CD4-positive, alpha-beta T cell (primary cell): Measurements from ENCODE around the gene STX16. TPM values are rescaled to one million over a fixed set of nuclear protein-coding genes. Genes with fewer than 3 reads are reported as not detected.

Source experiments
- ATAC-seq: fragments of 200-7000 bp; cut with Tn5 transposase; one replicate; pipeline ENCODE4 v1.10.0; 2022; ENCODE audit warnings: mild to moderate bottlenecking; ENCODE audit not compliant: poor library complexity
- CTCF ChIA-PET: fragments of 350-600 bp; sonication (Branson Sonifier 250); formaldehyde crosslinking; loops from one replicate; lab custom pipeline; 2021; ENCODE audit warnings: antibody characterized with exemption, inconsistent platforms; lab: Charles Lee
- POLR2A ChIA-PET: fragments of 350-600 bp; sonication (Branson Sonifier 250); formaldehyde crosslinking; loops from one replicate; lab custom pipeline; 2021; ENCODE audit warnings: antibody characterized with exemption, inconsistent platforms; lab: Charles Lee
- DNase-seq, 14 experiments: peaks; one replicate each; pipeline ENCODE4 v3.0.0-alpha.2; 2013 to 2020; ENCODE audit warnings: mixed read lengths in 2 of 14
- H3K27ac ChIP-seq, 2 donors: one replicate each; pipeline versions ENCODE4 v1.5.1 to v1.7.0; 2013; ENCODE audit warnings: low read length in 2 of 2, low read depth in 1 of 2, mild to moderate bottlenecking in 1 of 2
- H3K27me3 ChIP-seq, 2 experiments: 1 replicate in 1 of 2; 2 replicates in 1 of 2; pipeline versions ENCODE4 v1.6.1 to v1.7.0; 2013; ENCODE audit warnings: low read length in 2 of 2, control low read depth in 1 of 2, mild to moderate bottlenecking in 1 of 2, moderate library complexity in 1 of 2; ENCODE audit not compliant: insufficient read depth in 2 of 2, control insufficient read depth in 1 of 2
- H3K36me3 ChIP-seq: one replicate; pipeline ENCODE4 v1.6.1; 2013; ENCODE audit warnings: low read length, control low read depth; ENCODE audit not compliant: insufficient read depth
- H3K4me1 ChIP-seq: one replicate; pipeline ENCODE4 v1.6.1; 2013; ENCODE audit warnings: low read length, control low read depth; ENCODE audit not compliant: insufficient read depth
- H3K4me3 ChIP-seq: one replicate; pipeline ENCODE4 v1.5.1; 2013; ENCODE audit warnings: mild to moderate bottlenecking, low read length, moderate library complexity
- H3K9me3 ChIP-seq, 2 experiments: 1 replicate in 1 of 2; 2 replicates in 1 of 2; pipeline versions ENCODE4 v1.6.1 to v1.7.0; 2013; ENCODE audit warnings: low read length in 2 of 2, mild to moderate bottlenecking in 2 of 2, control low read depth in 1 of 2, moderate library complexity in 1 of 2; ENCODE audit not compliant: control insufficient read depth in 1 of 2, insufficient read depth in 1 of 2
- H3K27ac Mint-ChIP-seq: one replicate; pipeline ENCODE4 v1.8.0; 2020; ENCODE audit warnings: mixed read lengths
- H3K27me3 Mint-ChIP-seq: one replicate; pipeline ENCODE4 v1.8.0; 2021; ENCODE audit warnings: mixed read lengths
- H3K36me3 Mint-ChIP-seq: one replicate; pipeline ENCODE4 v1.8.0; 2021; ENCODE audit warnings: low read depth, mixed read lengths
- H3K4me1 Mint-ChIP-seq: one replicate; pipeline ENCODE4 v1.8.0; 2021; ENCODE audit warnings: low read depth, mixed read lengths
- H3K4me3 Mint-ChIP-seq: one replicate; pipeline ENCODE4 v1.8.0; 2020; ENCODE audit warnings: mild to moderate bottlenecking, mixed read lengths
- H3K9me3 Mint-ChIP-seq: one replicate; pipeline ENCODE4 v1.8.0; 2020; ENCODE audit warnings: mixed read lengths
- CTCF ChIP-seq: fragments of 200-600 bp; IDR thresholded peaks from one replicate; pipeline ENCODE4 v1.8.0; 2022; ENCODE audit warnings: antibody characterized with exemption, mild to moderate bottlenecking
- intact Hi-C, 2 experiments: fragments of 100-400 bp; cut with DNase I in 1 of 2; cut with micrococcal nuclease in 1 of 2; formaldehyde crosslinking; loops; one replicate each; pipeline versions ENCODE4 v1.15.1 to v1.9.0; 2023 to 2025; cut with DNase I, micrococcal nuclease
- total RNA-seq, 174 experiments: library from RNA in 2 of 174; stranded (reverse) in 2 of 174; gene quantifications; one replicate each; pipeline ENCODE4 v1.2.3 and lab custom pipeline; 2021 to 2026

Gene STX16
- total RNA-seq, 2 experiments from 2014 or later = 179 to 181 TPM

GRCh38 chr20:58619077-58619863 lies 31.8 kb upstream of the STX16 start:
- ATAC-seq = no peak
- no peaks in the 10 kb centered on the region for H3K9me3 Mint-ChIP-seq
- POLR2A ChIA-PET = no interaction called here
- Histone ChIP-seq H3K27ac (no peak overlapping the region), H3K27me3 (peaks cover 3 to 12% of the 10 kb centered on the region in 2 experiments), H3K4me3 (no peak overlapping the region), H3K4me1 (no peaks in the 10 kb centered on the region), H3K36me3 (no peaks in the 10 kb centered on the region), H3K9me3 (peaks cover 0 to 5% of the 10 kb centered on the region in 2 experiments)
- peaks cover 26% of the 10 kb centered on the region for H3K27me3 Mint-ChIP-seq
- H3K27ac Mint-ChIP-seq = no peak overlapping the region
- no peaks in the 10 kb centered on the region for H3K4me1 Mint-ChIP-seq
- intact Hi-C loops = no loop called here
- no peaks in the 10 kb centered on the region for H3K36me3 Mint-ChIP-seq
- no peak for DNase-seq
- CTCF ChIA-PET = interaction anchor here (0.7 kb wide), 1 partner anchor 51 kb away, joined by 4 read pairs; no protein-coding TSS in a partner anchor
- TF ChIP-seq CTCF = no peak
- H3K4me3 Mint-ChIP-seq = no peak overlapping the region

- Mint-ChIP-seq H3K9me3 (no peaks in the 10 kb centered on the region), H3K4me1 (no peaks in the 10 kb centered on the region), H3K27ac (no peak overlapping the region), H3K36me3 (no peaks in the 10 kb centered on the region), H3K4me3 (no peak overlapping the region), H3K27me3 (peaks cover 26% of the 10 kb centered on the region)
- no peak for DNase-seq
- no peak for TF ChIP-seq CTCF
- H3K4me1 ChIP-seq = no peaks in the 10 kb centered on the region
- H3K27me3 ChIP-seq = peaks cover 3 to 12% of the 10 kb centered on the region in 2 experiments
- ChIA-PET POLR2A (no interaction called here), CTCF (no interaction called here)
- no peak overlapping the region for H3K27ac ChIP-seq
- no peaks in the 10 kb centered on the region for H3K36me3 ChIP-seq
- intact Hi-C loops = no loop called here
- H3K4me3 ChIP-seq = no peak overlapping the region
- peaks cover 0 to 5% of the 10 kb centered on the region in 2 experiments for H3K9me3 ChIP-seq
- ATAC-seq = no peak
Measured at GRCh38 chr20:58619864-58620431, 31.1 kb upstream of the STX16 start.

GRCh38 chr20:58621906-58622548 lies 29.1 kb upstream of the STX16 start:
- intact Hi-C loops = no loop called here
- ATAC-seq (no peak), DNase-seq (no peak)
- Histone ChIP-seq H3K27me3 (peaks cover 3 to 12% of the 10 kb centered on the region in 2 experiments), H3K27ac (no peak overlapping the region), H3K4me1 (peaks cover 19% of the 10 kb centered on the region), H3K36me3 (no peaks in the 10 kb centered on the region), H3K4me3 (no peak overlapping the region), H3K9me3 (peaks cover 0 to 5% of the 10 kb centered on the region in 2 experiments)
- no peak overlapping the region for H3K4me3 Mint-ChIP-seq
- ChIA-PET CTCF (interaction anchor here (0.7 kb wide), 1 partner anchor 13 kb away, joined by 3 read pairs; no protein-coding TSS in a partner anchor), POLR2A (no interaction called here)
- peaks cover 21% of the 10 kb centered on the region for H3K27me3 Mint-ChIP-seq
- H3K36me3 Mint-ChIP-seq = no peaks in the 10 kb centered on the region
- no peak overlapping the region for H3K27ac Mint-ChIP-seq
- H3K9me3 Mint-ChIP-seq = no peaks in the 10 kb centered on the region
- no peaks in the 10 kb centered on the region for H3K4me1 Mint-ChIP-seq
- TF ChIP-seq CTCF = no peak
